ENCODE measurements around the gene AOPEP.

- TF ChIP-seq CTCF (IDR thresholded peaks at IDR 0.05) (no peak), POLR2A (IDR thresholded peaks at IDR 0.05) (no peak)
Observed at GRCh38 chr9:95112436-95113280, 386.2 kb downstream of the AOPEP start.

All from testis (tissue), 2 donors.